ENCODE results near the gene MARCHF7.
"Not testable (repeated sequence)": the region's sequence is repeated elsewhere in the genome, so short reads cannot be mapped to it uniquely, and the experiment has no call there.

Gene MARCHF7

GRCh38 chr2:159712143-159712928 lies at the start of gene MARCHF7:
Gene MARCHF7, plus strand, starts transcription at chr2:159712506. Its CDS starts 16,517 bp downstream, at chr2:159729023.
- peak; percentile 88 to 92 for DNase-seq

GRCh38 chr2:159667423-159667822 lies 44.9 kb upstream of the MARCHF7 start:
- DNase-seq: not testable (repeated sequence)

GRCh38 chr2:159671047-159671446 lies 41.3 kb upstream of the MARCHF7 start:
- no peak for DNase-seq

- DNase-seq: no peak
Measured at GRCh38 chr2:159677654-159678053, 34.7 kb upstream of the MARCHF7 start.

GRCh38 chr2:159680692-159681091 lies 31.6 kb upstream of the MARCHF7 start:
- DNase-seq: no peak

GRCh38 chr2:159683817-159684216 lies 28.5 kb upstream of the MARCHF7 start:
- no peak for DNase-seq

GRCh38 chr2:159684796-159685195 lies 27.5 kb upstream of the MARCHF7 start:
- no peak for DNase-seq

- no peak for DNase-seq
Measured at GRCh38 chr2:159694500-159695040, 17.7 kb upstream of the MARCHF7 start.

GRCh38 chr2:159695795-159696448 lies 16.4 kb upstream of the MARCHF7 start:
- DNase-seq: no peak

GRCh38 chr2:159703491-159703890 lies 8.8 kb upstream of the MARCHF7 start:
- no peak for DNase-seq

GRCh38 chr2:159706385-159706980 lies 5.8 kb upstream of the MARCHF7 start:
- peak; percentile 6 to 76 for DNase-seq

- DNase-seq: no peak
Measured at GRCh38 chr2:159708066-159708760, 4.1 kb upstream of the MARCHF7 start.

- no peak for DNase-seq
Measured at GRCh38 chr2:159710601-159711180, 1.6 kb upstream of the MARCHF7 start.

- no peak for DNase-seq
Measured at GRCh38 chr2:159711562-159712142, 654 bp upstream of the MARCHF7 start.

GRCh38 chr2:159712929-159713420 lies 669 bp downstream of the MARCHF7 start:
- DNase-seq: peak in 1 of 2 experiments; percentile 34

GRCh38 chr2:159713631-159714246 lies 1.4 kb downstream of the MARCHF7 start:
- peak in 1 of 2 experiments; percentile 42 for DNase-seq

- no peak for DNase-seq
Measured at GRCh38 chr2:159714247-159714930, 2.1 kb downstream of the MARCHF7 start.

- no peak for DNase-seq
Measured at GRCh38 chr2:159715451-159715850, 3.1 kb downstream of the MARCHF7 start.

- DNase-seq: not testable (repeated sequence)
Measured at GRCh38 chr2:159716409-159716808, 4.1 kb downstream of the MARCHF7 start.

- no peak for DNase-seq
Measured at GRCh38 chr2:159716857-159717256, 4.6 kb downstream of the MARCHF7 start.

- DNase-seq: no peak
Measured at GRCh38 chr2:159720676-159721075, 8.4 kb downstream of the MARCHF7 start.
